ENCODE results near the gene NELL2. TPM values are rescaled to one million over a fixed set of nuclear protein-coding genes. Genes with fewer than 3 reads are reported as not detected.

Gene NELL2
- total RNA-seq, 4 donors from 2014 or later: 0.23 to 11.4 (median 1.7) TPM

- no peaks in the 10 kb centered on the region for H3K4me1 ChIP-seq
- no peaks in the 10 kb centered on the region for H3K27me3 ChIP-seq
- TF ChIP-seq, protein P1, sequence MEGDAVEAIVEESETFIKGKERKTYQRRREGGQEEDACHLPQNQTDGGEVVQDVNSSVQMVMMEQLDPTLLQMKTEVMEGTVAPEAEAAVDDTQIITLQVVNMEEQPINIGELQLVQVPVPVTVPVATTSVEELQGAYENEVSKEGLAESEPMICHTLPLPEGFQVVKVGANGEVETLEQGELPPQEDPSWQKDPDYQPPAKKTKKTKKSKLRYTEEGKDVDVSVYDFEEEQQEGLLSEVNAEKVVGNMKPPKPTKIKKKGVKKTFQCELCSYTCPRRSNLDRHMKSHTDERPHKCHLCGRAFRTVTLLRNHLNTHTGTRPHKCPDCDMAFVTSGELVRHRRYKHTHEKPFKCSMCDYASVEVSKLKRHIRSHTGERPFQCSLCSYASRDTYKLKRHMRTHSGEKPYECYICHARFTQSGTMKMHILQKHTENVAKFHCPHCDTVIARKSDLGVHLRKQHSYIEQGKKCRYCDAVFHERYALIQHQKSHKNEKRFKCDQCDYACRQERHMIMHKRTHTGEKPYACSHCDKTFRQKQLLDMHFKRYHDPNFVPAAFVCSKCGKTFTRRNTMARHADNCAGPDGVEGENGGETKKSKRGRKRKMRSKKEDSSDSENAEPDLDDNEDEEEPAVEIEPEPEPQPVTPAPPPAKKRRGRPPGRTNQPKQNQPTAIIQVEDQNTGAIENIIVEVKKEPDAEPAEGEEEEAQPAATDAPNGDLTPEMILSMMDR (IDR thresholded peaks at IDR 0.05): no peak
- no peak for TF ChIP-seq POLR2A (IDR thresholded peaks at IDR 0.05)
- intact Hi-C loops (cut with DNase I): no loop called here
- H3K27ac ChIP-seq: no peak overlapping the region
- no peaks in the 10 kb centered on the region for H3K36me3 ChIP-seq
- no peak overlapping the region for H3K4me3 ChIP-seq
- H3K9me3 ChIP-seq: no peaks in the 10 kb centered on the region
- no peak for DNase-seq
Measured at GRCh38 chr12:44504799-44505198, 371.3 kb downstream of the NELL2 start.

GRCh38 chr12:44503329-44503728 lies 372.8 kb downstream of the NELL2 start:
- no peaks in the 10 kb centered on the region for H3K9me3 ChIP-seq
- no peak overlapping the region for H3K4me3 ChIP-seq
- no peak overlapping the region for H3K27ac ChIP-seq
- no peaks in the 10 kb centered on the region for H3K27me3 ChIP-seq
- H3K36me3 ChIP-seq: no peaks in the 10 kb centered on the region
- no peak for DNase-seq
- no peaks in the 10 kb centered on the region for H3K4me1 ChIP-seq
- intact Hi-C loops (cut with DNase I): no loop called here
- TF ChIP-seq, protein P1 (IDR thresholded peaks at IDR 0.05): no peak
- TF ChIP-seq POLR2A (IDR thresholded peaks at IDR 0.05): no peak

DNA sequence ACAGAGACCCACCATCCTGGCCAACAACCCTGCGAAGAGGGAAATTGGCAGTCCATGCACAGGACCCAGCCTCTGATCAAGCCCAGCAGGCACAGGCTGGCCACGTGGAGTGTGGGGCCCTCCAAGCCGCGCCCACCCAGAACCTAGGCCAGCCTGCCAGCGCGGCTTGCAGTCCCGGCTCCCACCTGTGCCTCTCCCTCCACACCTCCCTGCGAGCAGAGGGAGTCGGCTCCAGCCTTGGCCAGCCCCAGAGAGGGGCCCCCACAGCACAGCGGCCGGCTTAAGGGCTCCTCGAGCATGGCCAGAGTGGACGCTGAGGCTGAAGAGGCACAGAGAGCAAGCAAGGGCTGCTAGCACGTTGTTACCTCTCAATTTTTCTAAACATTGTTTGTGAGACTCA lies 373.4 kb downstream of the NELL2 start:
- 62 to 71% methylated on average over 5 to 9 of the region's 14 CpGs for WGBS, 2 donors
- no peak overlapping the region for H3K27ac ChIP-seq
- TF ChIP-seq, protein P1 (IDR thresholded peaks at IDR 0.05): no peak
- TF ChIP-seq POLR2A (IDR thresholded peaks at IDR 0.05): no peak
- no peaks in the 10 kb centered on the region for H3K9me3 ChIP-seq
- H3K4me3 ChIP-seq: no peak overlapping the region
- no peaks in the 10 kb centered on the region for H3K4me1 ChIP-seq
- no peaks in the 10 kb centered on the region for H3K27me3 ChIP-seq
- no peaks in the 10 kb centered on the region for H3K36me3 ChIP-seq
- intact Hi-C loops (cut with DNase I): no loop called here
- DNase-seq: no peak

GRCh38 chr12:44500423-44500822 lies 375.7 kb downstream of the NELL2 start:
- intact Hi-C loops (cut with DNase I): no loop called here
- TF ChIP-seq, protein P1 (IDR thresholded peaks at IDR 0.05): no peak
- TF ChIP-seq POLR2A (IDR thresholded peaks at IDR 0.05): no peak
- 100% methylated on average over 4 of the region's 24 CpGs; no CpG with 5 or more reads in 1 of the 2 donors for WGBS, 2 donors
- H3K4me3 ChIP-seq: no peak overlapping the region
- H3K36me3 ChIP-seq: no peaks in the 10 kb centered on the region
- no peaks in the 10 kb centered on the region for H3K4me1 ChIP-seq
- no peaks in the 10 kb centered on the region for H3K9me3 ChIP-seq
- H3K27ac ChIP-seq: no peak overlapping the region
- DNase-seq: no peak
- H3K27me3 ChIP-seq: no peaks in the 10 kb centered on the region

DNA sequence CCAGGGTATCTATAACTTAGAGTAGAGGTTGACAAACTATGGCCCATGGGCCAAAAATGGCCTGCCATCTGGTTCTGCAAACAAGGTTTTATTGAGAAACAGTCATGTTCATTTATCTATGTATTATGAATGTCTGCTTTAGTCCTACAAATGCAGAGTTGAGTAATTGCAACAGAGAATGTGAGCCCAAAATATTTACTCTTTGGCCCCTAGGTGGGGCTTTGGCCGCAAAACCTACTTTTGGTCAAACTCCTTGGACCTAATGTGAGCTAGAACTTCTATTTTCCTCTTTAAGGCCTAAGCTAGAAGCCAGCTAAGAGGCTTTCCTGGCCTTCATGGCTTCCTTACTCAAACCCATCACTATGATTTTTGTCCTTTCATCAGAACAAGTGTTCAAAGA lies 379.1 kb downstream of the NELL2 start:
- TF ChIP-seq, protein P1 (IDR thresholded peaks at IDR 0.05): no peak
- no peak for TF ChIP-seq POLR2A (IDR thresholded peaks at IDR 0.05)
- no peaks in the 10 kb centered on the region for H3K9me3 ChIP-seq
- no peak overlapping the region for H3K27ac ChIP-seq
- DNase-seq: no peak
- no peaks in the 10 kb centered on the region for H3K4me1 ChIP-seq
- WGBS, 2 donors: 78 to 94% methylated on average over 1 of the region's 1 CpG
- no peak overlapping the region for H3K4me3 ChIP-seq
- intact Hi-C loops (cut with DNase I): no loop called here
- no peaks in the 10 kb centered on the region for H3K36me3 ChIP-seq
- no peaks in the 10 kb centered on the region for H3K27me3 ChIP-seq

All from esophagus squamous epithelium (tissue), 5 donors.